ENCODE data around the gene NUP62CL.
A peak's percentile ranks its signal among the peaks of the same experiment; 100 is the strongest.
"Not testable (repeated sequence)": the region's sequence is repeated elsewhere in the genome, so short reads cannot be mapped to it uniquely, and the experiment has no call there.

Gene NUP62CL

GRCh38 chrX:107168712-107169111 is 37.5 kb downstream of the NUP62CL start:
- H3K27me3 Mint-ChIP-seq = no peaks in the 10 kb centered on the region

GRCh38 chrX:107168257-107168656 is 38.0 kb downstream of the NUP62CL start:
- Mint-ChIP-seq H3K9me3 (no peaks in the 10 kb centered on the region), H3K27ac (no peak overlapping the region), H3K4me1 (ENCODE audit: low read depth) (no peaks in the 10 kb centered on the region), H3K4me3 (no peak overlapping the region), H3K36me3 (ENCODE audit: low read depth) (no peaks in the 10 kb centered on the region), H3K27me3 (no peaks in the 10 kb centered on the region)
- intact Hi-C loops (cut with micrococcal nuclease) = no loop called here

More at GRCh38 chrX:107168712-107169111, 37.5 kb downstream of the NUP62CL start:
- no peaks in the 10 kb centered on the region for H3K36me3 Mint-ChIP-seq (ENCODE audit: low read depth)
- H3K9me3 Mint-ChIP-seq = no peaks in the 10 kb centered on the region
- no peak overlapping the region for H3K27ac Mint-ChIP-seq
- H3K4me1 Mint-ChIP-seq (ENCODE audit: low read depth) = no peaks in the 10 kb centered on the region
- intact Hi-C loops (cut with micrococcal nuclease) = no loop called here
- H3K4me3 Mint-ChIP-seq = no peak overlapping the region

- intact Hi-C loops (cut with micrococcal nuclease) = no loop called here
- no peaks in the 10 kb centered on the region for H3K27me3 Mint-ChIP-seq
- no peak overlapping the region for H3K4me3 Mint-ChIP-seq
- H3K36me3 Mint-ChIP-seq (ENCODE audit: low read depth) = no peaks in the 10 kb centered on the region
- no peak overlapping the region for H3K27ac Mint-ChIP-seq
- no peaks in the 10 kb centered on the region for H3K9me3 Mint-ChIP-seq
- H3K4me1 Mint-ChIP-seq (ENCODE audit: low read depth) = no peaks in the 10 kb centered on the region
These were observed 38.9 kb downstream of the NUP62CL start for GRCh38 chrX:107167163-107167921.

GRCh38 chrX:107157618-107158017 is 48.6 kb downstream of the NUP62CL start:
- H3K27me3 Mint-ChIP-seq; H3K27ac Mint-ChIP-seq; intact Hi-C loops (cut with micrococcal nuclease): not testable (repeated sequence)

GRCh38 chrX:107155621-107156430 is 50.4 kb downstream of the NUP62CL start:
- intact Hi-C loops (cut with micrococcal nuclease); H3K9me3 Mint-ChIP-seq; H3K27me3 Mint-ChIP-seq; H3K36me3 Mint-ChIP-seq (ENCODE audit: low read depth); H3K4me1 Mint-ChIP-seq (ENCODE audit: low read depth); H3K27ac Mint-ChIP-seq: not testable (repeated sequence)
- peak overlapping the region; percentile 23 for H3K4me3 Mint-ChIP-seq

More at GRCh38 chrX:107157618-107158017, 48.6 kb downstream of the NUP62CL start:
- H3K4me1 Mint-ChIP-seq (ENCODE audit: low read depth); H3K9me3 Mint-ChIP-seq; H3K4me3 Mint-ChIP-seq; H3K36me3 Mint-ChIP-seq (ENCODE audit: low read depth): not testable (repeated sequence)

GRCh38 chrX:107154787-107155620 is 51.2 kb downstream of the NUP62CL start:
- Mint-ChIP-seq H3K27ac (no peak overlapping the region), H3K9me3 (no peaks in the 10 kb centered on the region), H3K4me3 (peak overlapping the region; percentile 23), H3K4me1 (ENCODE audit: low read depth) (no peaks in the 10 kb centered on the region), H3K27me3 (no peaks in the 10 kb centered on the region), H3K36me3 (ENCODE audit: low read depth) (no peaks in the 10 kb centered on the region)
- intact Hi-C loops (cut with micrococcal nuclease) = no loop called here

GRCh38 chrX:107153005-107153404 is 53.2 kb downstream of the NUP62CL start:
- no peaks in the 10 kb centered on the region for H3K4me1 Mint-ChIP-seq (ENCODE audit: low read depth)
- H3K36me3 Mint-ChIP-seq (ENCODE audit: low read depth) = no peaks in the 10 kb centered on the region
- H3K27ac Mint-ChIP-seq = no peak overlapping the region

GRCh38 chrX:107146670-107147069 is 59.6 kb downstream of the NUP62CL start:
- H3K4me3 Mint-ChIP-seq = no peak overlapping the region
- no peaks in the 10 kb centered on the region for H3K36me3 Mint-ChIP-seq (ENCODE audit: low read depth)
- H3K9me3 Mint-ChIP-seq = no peaks in the 10 kb centered on the region
- no peaks in the 10 kb centered on the region for H3K27me3 Mint-ChIP-seq
- no peak overlapping the region for H3K27ac Mint-ChIP-seq
- intact Hi-C loops (cut with micrococcal nuclease) = no loop called here
- H3K4me1 Mint-ChIP-seq (ENCODE audit: low read depth) = no peaks in the 10 kb centered on the region

More at GRCh38 chrX:107153005-107153404, 53.2 kb downstream of the NUP62CL start:
- Mint-ChIP-seq H3K4me3 (no peak overlapping the region), H3K27me3 (no peaks in the 10 kb centered on the region), H3K9me3 (no peaks in the 10 kb centered on the region)
- intact Hi-C loops (cut with micrococcal nuclease) = no loop called here

GRCh38 chrX:107135965-107136307 is 70.3 kb downstream of the NUP62CL start:
- no peaks in the 10 kb centered on the region for H3K27me3 Mint-ChIP-seq
- H3K27ac Mint-ChIP-seq = peak overlapping the region; percentile 34
- H3K36me3 Mint-ChIP-seq (ENCODE audit: low read depth) = no peaks in the 10 kb centered on the region
- intact Hi-C loops (cut with micrococcal nuclease) = no loop called here
- peaks cover 15% of the 10 kb centered on the region for H3K4me1 Mint-ChIP-seq (ENCODE audit: low read depth)
- no peak overlapping the region for H3K4me3 Mint-ChIP-seq
- no peaks in the 10 kb centered on the region for H3K9me3 Mint-ChIP-seq

GRCh38 chrX:107135049-107135964 is 70.9 kb downstream of the NUP62CL start:
- no peak overlapping the region for H3K4me3 Mint-ChIP-seq
- H3K27ac Mint-ChIP-seq = peak overlapping the region; percentile 34
- H3K36me3 Mint-ChIP-seq (ENCODE audit: low read depth) = no peaks in the 10 kb centered on the region
- H3K9me3 Mint-ChIP-seq = no peaks in the 10 kb centered on the region
- peaks cover 15% of the 10 kb centered on the region for H3K4me1 Mint-ChIP-seq (ENCODE audit: low read depth)
- H3K27me3 Mint-ChIP-seq = no peaks in the 10 kb centered on the region
- intact Hi-C loops (cut with micrococcal nuclease) = no loop called here

- H3K4me1 Mint-ChIP-seq (ENCODE audit: low read depth) = peaks cover 4% of the 10 kb centered on the region
- H3K27me3 Mint-ChIP-seq = no peaks in the 10 kb centered on the region
- peaks cover under 1% of the 10 kb centered on the region for H3K36me3 Mint-ChIP-seq (ENCODE audit: low read depth)
- no peaks in the 10 kb centered on the region for H3K9me3 Mint-ChIP-seq
- intact Hi-C loops (cut with micrococcal nuclease) = no loop called here
- H3K27ac Mint-ChIP-seq = no peak overlapping the region
- no peak overlapping the region for H3K4me3 Mint-ChIP-seq
These were observed 82.5 kb downstream of the NUP62CL start for GRCh38 chrX:107123750-107124149.

GRCh38 chrX:107119283-107119682 is 87.0 kb downstream of the NUP62CL start:
- Mint-ChIP-seq H3K4me1 (ENCODE audit: low read depth) (peaks cover 23% of the 10 kb centered on the region), H3K36me3 (ENCODE audit: low read depth) (peaks cover 35% of the 10 kb centered on the region), H3K27me3 (no peaks in the 10 kb centered on the region), H3K4me3 (no peak overlapping the region), H3K9me3 (no peaks in the 10 kb centered on the region), H3K27ac (no peak overlapping the region)
- intact Hi-C loops (cut with micrococcal nuclease) = no loop called here

Measured in dendritic cell treated with granulocyte-macrophage colony-stimulating factor and Interleukin-4, amounts not matched to agents 40 ng/mL and 50 ng/mL, for 4 days (primary cell).